Measurements from ENCODE around the gene CASR.

- TF ChIP-seq POLR2A (IDR thresholded peaks at IDR 0.05; ENCODE audit: low read depth, low read length) (no peak), FOS (IDR thresholded peaks at IDR 0.05; ENCODE audit: low read depth, low read length) (no peak), RAD21 (IDR thresholded peaks at IDR 0.05; ENCODE audit: low read length) (no peak), BHLHE40 (IDR thresholded peaks at IDR 0.05; ENCODE audit: low read depth, low read length) (no peak), MAFK (IDR thresholded peaks at IDR 0.05; ENCODE audit: low read depth, low read length) (no peak), RCOR1 (IDR thresholded peaks at IDR 0.05; ENCODE audit: insufficient replicate concordance, low read length) (no peak), CHD1 (IDR thresholded peaks at IDR 0.05; ENCODE audit: low read depth, low read length) (no peak), SMC3 (IDR thresholded peaks at IDR 0.05; ENCODE audit: low read depth, low read length) (no peak)
- TF ChIP-seq, protein P1, sequence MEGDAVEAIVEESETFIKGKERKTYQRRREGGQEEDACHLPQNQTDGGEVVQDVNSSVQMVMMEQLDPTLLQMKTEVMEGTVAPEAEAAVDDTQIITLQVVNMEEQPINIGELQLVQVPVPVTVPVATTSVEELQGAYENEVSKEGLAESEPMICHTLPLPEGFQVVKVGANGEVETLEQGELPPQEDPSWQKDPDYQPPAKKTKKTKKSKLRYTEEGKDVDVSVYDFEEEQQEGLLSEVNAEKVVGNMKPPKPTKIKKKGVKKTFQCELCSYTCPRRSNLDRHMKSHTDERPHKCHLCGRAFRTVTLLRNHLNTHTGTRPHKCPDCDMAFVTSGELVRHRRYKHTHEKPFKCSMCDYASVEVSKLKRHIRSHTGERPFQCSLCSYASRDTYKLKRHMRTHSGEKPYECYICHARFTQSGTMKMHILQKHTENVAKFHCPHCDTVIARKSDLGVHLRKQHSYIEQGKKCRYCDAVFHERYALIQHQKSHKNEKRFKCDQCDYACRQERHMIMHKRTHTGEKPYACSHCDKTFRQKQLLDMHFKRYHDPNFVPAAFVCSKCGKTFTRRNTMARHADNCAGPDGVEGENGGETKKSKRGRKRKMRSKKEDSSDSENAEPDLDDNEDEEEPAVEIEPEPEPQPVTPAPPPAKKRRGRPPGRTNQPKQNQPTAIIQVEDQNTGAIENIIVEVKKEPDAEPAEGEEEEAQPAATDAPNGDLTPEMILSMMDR (conservative IDR thresholded peaks at IDR 0.05; ENCODE audit: low read depth, low read length), result no peak
Measured at GRCh38 chr3:122230174-122230573, 46.7 kb downstream of the CASR start.

Measured in IMR-90 (cell line).